ENCODE measurements around the gene ERMP1. TPM values are rescaled to one million over a fixed set of nuclear protein-coding genes. Genes with fewer than 3 reads are reported as not detected.

ERMP1 gene
- polyA plus RNA-seq, 1 of the 3 experiments (the other 2 are of a cell fraction), result 5.9 TPM

GRCh38 chr9:5793812-5794211 lies 39.1 kb downstream of the ERMP1 start:
- DNase-seq, result no peak
- Histone ChIP-seq H3K9me3 (no peaks in the 10 kb centered on the region), H3K9ac (no peak overlapping the region), H3K79me2 (ENCODE audit: insufficient read depth) (no peaks in the 10 kb centered on the region), H3K4me2 (no peak overlapping the region), H3K9me2 (no peaks in the 10 kb centered on the region), H3K27me3 (ENCODE audit: insufficient read depth) (no peaks in the 10 kb centered on the region), H3K27ac (ENCODE audit: low read depth in 2 of 2, low read length in 1 of 2) (no peak overlapping the region), H3K4me1 (ENCODE audit: control insufficient read depth in 1 of 2, insufficient read depth in 2 of 2, low read depth in 1 of 2, low read length in 1 of 2) (no peaks in the 10 kb centered on the region), H3F3A (replicated peaks; ENCODE audit: insufficient read depth) (peaks cover 8% of the 10 kb centered on the region), H3K36me3 (replicated peaks in 1 of 2; ENCODE audit: control insufficient read depth in 1 of 2, insufficient read depth in 2 of 2, low read length in 1 of 2) (peaks cover 5 to 11% of the 10 kb centered on the region in 2 experiments), H3K4me3 (ENCODE audit: low read depth in 2 of 2, low read length in 1 of 2) (no peak overlapping the region), H2AFZ (ENCODE audit: low read depth) (no peak overlapping the region), H4K20me1 (ENCODE audit: insufficient read depth) (no peaks in the 10 kb centered on the region)
- ChIA-PET POLR2A (no interaction called here), CTCF (interaction anchor here (0.7 kb wide), 1 partner anchor 230 kb away, joined by 3 read pairs; no protein-coding TSS in a partner anchor)
- TF ChIP-seq GATA2 (CRISPR knock-in tag; IDR thresholded peaks at IDR 0.05) (no peak), CHD2 (IDR thresholded peaks at IDR 0.05; ENCODE audit: low read length, partially characterized antibody) (no peak), PBX3 (IDR thresholded peaks at IDR 0.05) (no peak), ELF1 (IDR thresholded peaks at IDR 0.05) (no peak), RCOR1 (IDR thresholded peaks at IDR 0.05; ENCODE audit: low read length) (no peak), TEAD4 (IDR thresholded peaks at IDR 0.05; ENCODE audit: borderline replicate concordance, insufficient read depth) (no peak), USF2 (IDR thresholded peaks at IDR 0.05; ENCODE audit: borderline replicate concordance, low read depth, low read length) (no peak), RFX5 (IDR thresholded peaks at IDR 0.05; ENCODE audit: low read length) (no peak), NRF1 (IDR thresholded peaks at IDR 0.05; ENCODE audit: low read depth, low read length) (no peak), SMC3 (IDR thresholded peaks at IDR 0.05; ENCODE audit: low read depth, low read length) (no peak), MXI1 (IDR thresholded peaks at IDR 0.05; ENCODE audit: low read depth, low read length) (no peak), POLR2AphosphoS5 (IDR thresholded peaks at IDR 0.05; ENCODE audit: low read depth, low read length) (no peak)
- WGBS (ENCODE audit: low lambda C conversion rate), result 100% methylated on average over 1 of the region's 1 CpG

- Histone ChIP-seq H3K9me2 (no peaks in the 10 kb centered on the region), H3K36me3 (replicated peaks in 1 of 2; ENCODE audit: control insufficient read depth in 1 of 2, insufficient read depth in 2 of 2, low read length in 1 of 2) (peaks cover 10 to 13% of the 10 kb centered on the region in 2 experiments), H3K79me2 (ENCODE audit: insufficient read depth) (no peaks in the 10 kb centered on the region), H3K4me2 (no peak overlapping the region), H3K4me1 (ENCODE audit: control insufficient read depth in 1 of 2, insufficient read depth in 2 of 2, low read depth in 1 of 2, low read length in 1 of 2) (no peaks in the 10 kb centered on the region), H3F3A (replicated peaks; ENCODE audit: insufficient read depth) (peaks cover 8% of the 10 kb centered on the region), H3K27me3 (ENCODE audit: insufficient read depth) (no peaks in the 10 kb centered on the region), H3K27ac (ENCODE audit: low read depth in 2 of 2, low read length in 1 of 2) (no peak overlapping the region), H4K20me1 (ENCODE audit: insufficient read depth) (no peaks in the 10 kb centered on the region), H3K9me3 (no peaks in the 10 kb centered on the region), H3K9ac (no peak overlapping the region), H3K4me3 (ENCODE audit: low read depth in 2 of 2, low read length in 1 of 2) (no peak overlapping the region), H2AFZ (ENCODE audit: low read depth) (no peak overlapping the region)
- WGBS (ENCODE audit: low lambda C conversion rate), result 86% methylated on average over 3 of the region's 3 CpGs
- ChIA-PET CTCF (no interaction called here), POLR2A (no interaction called here)
- no peak for DNase-seq
- no peak for TF ChIP-seq RAD21 (IDR thresholded peaks at IDR 0.05; ENCODE audit: low read length)
- no peak for TF ChIP-seq EZH2phosphoT487 (IDR thresholded peaks at IDR 0.05; ENCODE audit: borderline replicate concordance, low read depth)
- TF ChIP-seq ELF1 (IDR thresholded peaks at IDR 0.05), result no peak
- TF ChIP-seq ZBTB33 (IDR thresholded peaks at IDR 0.05; ENCODE audit: borderline replicate concordance, low read depth), result no peak
- no peak for TF ChIP-seq EP300 (IDR thresholded peaks at IDR 0.05; ENCODE audit: borderline replicate concordance in 1 of 2, low read depth in 1 of 2, low read length in 1 of 2)
- no peak for TF ChIP-seq SMC3 (IDR thresholded peaks at IDR 0.05; ENCODE audit: low read depth, low read length)
- no peak for TF ChIP-seq GABPA (IDR thresholded peaks at IDR 0.05; ENCODE audit: low read depth)
- no peak for TF ChIP-seq TAF1 (IDR thresholded peaks at IDR 0.05; ENCODE audit: borderline replicate concordance, low read depth, low read length)
- no peak for TF ChIP-seq YY1 (IDR thresholded peaks at IDR 0.05; ENCODE audit: low read depth)
- no peak for TF ChIP-seq USF1 (IDR thresholded peaks at IDR 0.05; ENCODE audit: borderline replicate concordance, low read depth)
- TF ChIP-seq PBX3 (IDR thresholded peaks at IDR 0.05), result no peak
- TF ChIP-seq MXI1 (IDR thresholded peaks at IDR 0.05; ENCODE audit: low read depth, low read length), result no peak
- TF ChIP-seq JUND (IDR thresholded peaks at IDR 0.05), result no peak
These were observed 41.0 kb downstream of the ERMP1 start for GRCh38 chr9:5791870-5792269.
